Breast epithelium (tissue), 3 donors: ENCODE data around the gene HSD11B1.
A peak's percentile ranks its signal among the peaks of the same experiment; 100 is the strongest.

ENCODE experiments used
- CTCF ChIP-seq, 3 donors: fragments of 450-650 bp; IDR thresholded peaks; one replicate each; pipeline ENCODE4 v1.5.1; 2016 to 2017; ENCODE audit warnings: antibody characterized with exemption in 3 of 3, mild to moderate bottlenecking in 3 of 3, moderate library complexity in 3 of 3
- POLR2A ChIP-seq: fragments of 450-650 bp; IDR thresholded peaks from one replicate; pipeline ENCODE4 v1.6.1; 2016; ENCODE audit warnings: antibody characterized with exemption, mild to moderate bottlenecking, moderate library complexity
- POLR2AphosphoS5 ChIP-seq, 3 donors: sonication (generic); formaldehyde crosslinking; IDR thresholded peaks; one replicate each; pipeline ENCODE4 v1.6.1; 2017; ENCODE audit warnings: antibody characterized with exemption in 3 of 3

DNA sequence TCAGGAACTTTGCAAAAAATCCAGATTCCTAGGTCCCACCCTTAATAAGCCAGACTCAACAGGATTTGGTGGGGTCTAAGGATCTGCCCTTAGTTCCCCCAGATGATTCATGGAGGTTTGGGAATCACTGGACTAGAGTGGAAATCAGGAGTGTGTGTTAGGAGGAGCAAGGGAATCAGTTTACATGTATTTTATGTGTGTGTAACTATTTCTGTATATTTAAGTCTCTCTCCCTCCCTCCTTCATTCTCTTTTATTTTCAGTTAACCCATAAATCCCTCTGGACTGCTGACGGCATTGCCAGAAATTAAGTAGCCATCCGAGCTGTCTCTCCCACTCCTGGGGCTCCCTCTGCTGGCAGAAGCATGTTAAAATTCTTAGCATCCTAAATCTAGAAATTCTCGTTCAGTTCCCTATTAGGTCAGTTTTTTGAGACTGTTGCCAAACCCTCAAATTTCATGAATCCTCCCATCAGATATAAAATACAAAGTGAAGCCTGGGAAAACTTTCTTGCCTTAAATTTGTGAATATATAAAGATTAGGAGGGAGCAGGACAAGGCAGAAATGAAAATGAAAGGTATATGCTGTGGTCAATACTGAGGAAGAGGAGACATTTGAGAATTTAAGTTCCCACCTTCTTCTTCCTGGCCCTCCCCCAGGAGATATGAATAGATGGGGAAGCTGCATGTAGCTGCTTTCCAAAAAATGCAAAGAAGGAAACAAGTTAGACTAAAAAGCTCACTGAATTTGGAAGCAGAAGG, 11.7 kb upstream of the HSD11B1 start:
- TF ChIP-seq POLR2A (no peak), CTCF (IDR thresholded peaks at IDR 0.05) (peak; percentile 72 to 88 (median 85)), POLR2AphosphoS5 (IDR thresholded peaks at IDR 0.05) (no peak)
